ENCODE results near the gene NSG1. TPM values are rescaled to one million over a fixed set of nuclear protein-coding genes. Genes with fewer than 3 reads are reported as not detected.

NSG1 gene
- total RNA-seq, 1 experiment from 2014 or later = not detected

GRCh38 chr4:4350909-4351308, 36.0 kb upstream of the NSG1 start:
- no peak for ATAC-seq
- Histone ChIP-seq H3K79me2 (ENCODE audit: low read length) (no peaks in the 10 kb centered on the region), H3K9me2 (replicated peaks; ENCODE audit: low read length) (no peaks in the 10 kb centered on the region), H2AFZ (ENCODE audit: low read length) (no peak overlapping the region), H3K4me3 (ENCODE audit: low read length) (no peak overlapping the region), H3K9ac (ENCODE audit: low read length) (no peak overlapping the region), H3K27me3 (ENCODE audit: low read length) (peaks cover 20% of the 10 kb centered on the region), H3F3A (ENCODE audit: low read length, unreplicated experiment) (no peaks in the 10 kb centered on the region), H4K20me1 (ENCODE audit: low read length) (no peaks in the 10 kb centered on the region), H3K4me1 (ENCODE audit: insufficient read depth, low read length) (no peaks in the 10 kb centered on the region), H3K27ac (ENCODE audit: low read length) (no peak overlapping the region), H3K4me2 (ENCODE audit: low read length) (no peak overlapping the region), H3K9me3 (ENCODE audit: low read length) (no peaks in the 10 kb centered on the region), H3K36me3 (ENCODE audit: low read depth, low read length) (no peaks in the 10 kb centered on the region)
- ChIA-PET POLR2A (ENCODE audit: unreplicated experiment) (no interaction called here), CTCF (no interaction called here)
- no peak for TF ChIP-seq CTCF (conservative IDR thresholded peaks at IDR 0.05; ENCODE audit: low read depth, low read length)
- TF ChIP-seq EZH2 (IDR thresholded peaks at IDR 0.05; ENCODE audit: low read length, unreplicated experiment) = no peak
- TF ChIP-seq EZH2phosphoT487 (IDR thresholded peaks at IDR 0.05; ENCODE audit: borderline replicate concordance, low read length) = no peak
- DNase-seq = no peak
- BruUV-seq (replicated peaks) = no TSS peak
- intact Hi-C loops (cut with micrococcal nuclease) = no loop called here

GRCh38 chr4:4355302-4355701, 31.6 kb upstream of the NSG1 start:
- TF ChIP-seq CTCF (conservative IDR thresholded peaks at IDR 0.05; ENCODE audit: low read depth, low read length) = no peak
- no peak for TF ChIP-seq EZH2phosphoT487 (IDR thresholded peaks at IDR 0.05; ENCODE audit: borderline replicate concordance, low read length)
- TF ChIP-seq EZH2 (IDR thresholded peaks at IDR 0.05; ENCODE audit: low read length, unreplicated experiment) = no peak
- Histone ChIP-seq H3F3A (ENCODE audit: low read length, unreplicated experiment) (no peaks in the 10 kb centered on the region), H3K79me2 (ENCODE audit: low read length) (no peaks in the 10 kb centered on the region), H3K4me3 (ENCODE audit: low read length) (no peak overlapping the region), H2AFZ (ENCODE audit: low read length) (no peak overlapping the region), H3K4me2 (ENCODE audit: low read length) (no peak overlapping the region), H4K20me1 (ENCODE audit: low read length) (no peaks in the 10 kb centered on the region), H3K9ac (ENCODE audit: low read length) (no peak overlapping the region), H3K27ac (ENCODE audit: low read length) (no peak overlapping the region), H3K9me3 (ENCODE audit: low read length) (no peaks in the 10 kb centered on the region), H3K36me3 (ENCODE audit: low read depth, low read length) (no peaks in the 10 kb centered on the region), H3K27me3 (ENCODE audit: low read length) (peaks cover 41% of the 10 kb centered on the region), H3K4me1 (ENCODE audit: insufficient read depth, low read length) (no peaks in the 10 kb centered on the region), H3K9me2 (replicated peaks; ENCODE audit: low read length) (no peaks in the 10 kb centered on the region)
- no TSS peak for BruUV-seq (replicated peaks)
- ATAC-seq (no peak), DNase-seq (no peak)
- POLR2A ChIA-PET (ENCODE audit: unreplicated experiment) = no interaction called here
- intact Hi-C loops (cut with micrococcal nuclease) = no loop called here
- CTCF ChIA-PET = no interaction called here

GRCh38 chr4:4356106-4357041, 30.5 kb upstream of the NSG1 start:
- no peaks in the 10 kb centered on the region for H3K9me2 ChIP-seq (replicated peaks; ENCODE audit: low read length)
- no peaks in the 10 kb centered on the region for H4K20me1 ChIP-seq (ENCODE audit: low read length)
- no peak overlapping the region for H2AFZ ChIP-seq (ENCODE audit: low read length)
- H3K9me3 ChIP-seq (ENCODE audit: low read length) = no peaks in the 10 kb centered on the region
- H3K9ac ChIP-seq (ENCODE audit: low read length) = no peak overlapping the region
- DNase-seq (no peak), ATAC-seq (no peak)
- TF ChIP-seq EZH2 (IDR thresholded peaks at IDR 0.05; ENCODE audit: low read length, unreplicated experiment) = no peak
- no peak for TF ChIP-seq EZH2phosphoT487 (IDR thresholded peaks at IDR 0.05; ENCODE audit: borderline replicate concordance, low read length)
- TF ChIP-seq CTCF (conservative IDR thresholded peaks at IDR 0.05; ENCODE audit: low read depth, low read length) = no peak
- H3K79me2 ChIP-seq (ENCODE audit: low read length) = no peaks in the 10 kb centered on the region
- no peak overlapping the region for H3K4me3 ChIP-seq (ENCODE audit: low read length)
- no TSS peak for BruUV-seq (replicated peaks)
- H3K27ac ChIP-seq (ENCODE audit: low read length) = no peak overlapping the region
- H3K36me3 ChIP-seq (ENCODE audit: low read depth, low read length) = no peaks in the 10 kb centered on the region
- ChIA-PET POLR2A (ENCODE audit: unreplicated experiment) (no interaction called here), CTCF (no interaction called here)
- intact Hi-C loops (cut with micrococcal nuclease) = no loop called here
- no peaks in the 10 kb centered on the region for H3K4me1 ChIP-seq (ENCODE audit: insufficient read depth, low read length)
- no peak overlapping the region for H3K4me2 ChIP-seq (ENCODE audit: low read length)
- peaks cover 41% of the 10 kb centered on the region for H3K27me3 ChIP-seq (ENCODE audit: low read length)
- no peaks in the 10 kb centered on the region for H3F3A ChIP-seq (ENCODE audit: low read length, unreplicated experiment)
